Measurements from ENCODE around the gene PLXNB1. TPM values are rescaled to one million over a fixed set of nuclear protein-coding genes. Genes with fewer than 3 reads are reported as not detected.

PLXNB1 gene
- total RNA-seq, 3 donors from 2014 or later = 60.2 to 182 (median 148) TPM

- intact Hi-C loops (cut with DNase I; ENCODE audit: low total_unique reads) = no loop called here
- peak in 1 of 3 donors; percentile 21 for TF ChIP-seq POLR2AphosphoS5 (IDR thresholded peaks at IDR 0.05)
- TF ChIP-seq CTCF (IDR thresholded peaks at IDR 0.05) = peak; percentile 77 to 92 (median 87)
- no peak for TF ChIP-seq POLR2A (IDR thresholded peaks at IDR 0.05)
- H3K4me1 ChIP-seq = peaks cover 4 to 17% of the 10 kb centered on the region in 2 donors
- DNase-seq (ENCODE audit: low spot score in 2 of 2) = peak; percentile 59 to 77
- no peaks in the 10 kb centered on the region for H3K9me3 ChIP-seq
- H3K27ac ChIP-seq = peak overlapping the region; percentile 90 to 93
- no peak overlapping the region for H3K4me3 ChIP-seq
- H3K36me3 ChIP-seq = no peaks in the 10 kb centered on the region
- no peaks in the 10 kb centered on the region for H3K27me3 ChIP-seq
Observed at GRCh38 chr3:48400824-48401433, 29.0 kb downstream of the PLXNB1 start.

GRCh38 chr3:48399387-48400172, 30.3 kb downstream of the PLXNB1 start:
- no peaks in the 10 kb centered on the region for H3K36me3 ChIP-seq
- no peaks in the 10 kb centered on the region for H3K9me3 ChIP-seq
- H3K4me1 ChIP-seq = peaks cover 4 to 17% of the 10 kb centered on the region in 2 donors
- TF ChIP-seq CTCF (IDR thresholded peaks at IDR 0.05) = no peak
- TF ChIP-seq POLR2A (IDR thresholded peaks at IDR 0.05) = no peak
- no peak for TF ChIP-seq POLR2AphosphoS5 (IDR thresholded peaks at IDR 0.05)
- H3K4me3 ChIP-seq = no peak overlapping the region
- intact Hi-C loops (cut with DNase I; ENCODE audit: low total_unique reads) = no loop called here
- H3K27me3 ChIP-seq = no peaks in the 10 kb centered on the region
- DNase-seq (ENCODE audit: low spot score in 2 of 2) = peak in 1 of 2 donors; percentile 51
- peak overlapping the region; percentile 62 to 93 for H3K27ac ChIP-seq

GRCh38 chr3:48398701-48399386, 31.0 kb downstream of the PLXNB1 start:
- TF ChIP-seq POLR2A (IDR thresholded peaks at IDR 0.05) (no peak), POLR2AphosphoS5 (IDR thresholded peaks at IDR 0.05) (no peak)
- Histone ChIP-seq H3K9me3 (no peaks in the 10 kb centered on the region), H3K27ac (peak overlapping the region; percentile 57 to 93), H3K4me3 (no peak overlapping the region), H3K27me3 (no peaks in the 10 kb centered on the region), H3K36me3 (no peaks in the 10 kb centered on the region), H3K4me1 (peaks cover 4 to 17% of the 10 kb centered on the region in 2 donors)
- intact Hi-C loops (cut with DNase I; ENCODE audit: low total_unique reads) = no loop called here
- DNase-seq (ENCODE audit: low spot score in 2 of 2) = no peak

GRCh38 chr3:48397767-48398681, 31.9 kb downstream of the PLXNB1 start:
- no peaks in the 10 kb centered on the region for H3K36me3 ChIP-seq
- H3K27me3 ChIP-seq = no peaks in the 10 kb centered on the region
- H3K9me3 ChIP-seq = no peaks in the 10 kb centered on the region
- no peak for DNase-seq (ENCODE audit: low spot score in 2 of 2)
- TF ChIP-seq CTCF (IDR thresholded peaks at IDR 0.05) (no peak), POLR2A (IDR thresholded peaks at IDR 0.05) (no peak)
- H3K4me1 ChIP-seq = peaks cover 4 to 17% of the 10 kb centered on the region in 2 donors
- no peak overlapping the region for H3K27ac ChIP-seq
- intact Hi-C loops (cut with DNase I; ENCODE audit: low total_unique reads) = no loop called here
- H3K4me3 ChIP-seq = no peak overlapping the region

GRCh38 chr3:48395714-48396113, 34.2 kb downstream of the PLXNB1 start:
- intact Hi-C loops (cut with DNase I; ENCODE audit: low total_unique reads) = no loop called here
- TF ChIP-seq POLR2AphosphoS5 (IDR thresholded peaks at IDR 0.05) = no peak
- no peak for TF ChIP-seq POLR2A (IDR thresholded peaks at IDR 0.05)
- TF ChIP-seq CTCF (IDR thresholded peaks at IDR 0.05) = no peak
- no peak for DNase-seq (ENCODE audit: low spot score in 2 of 2)
- H3K27me3 ChIP-seq = no peaks in the 10 kb centered on the region
- no peaks in the 10 kb centered on the region for H3K36me3 ChIP-seq
- H3K4me1 ChIP-seq = no peaks in the 10 kb centered on the region
- no peak overlapping the region for H3K4me3 ChIP-seq
- no peak overlapping the region for H3K27ac ChIP-seq
- H3K9me3 ChIP-seq = no peaks in the 10 kb centered on the region
